Skin epidermis (tissue), 12 donors: ENCODE data around the gene NUMB.
A peak's percentile ranks its signal among the peaks of the same experiment; 100 is the strongest.

Experiments
- H3K27ac ChIP-seq, 21 experiments: fragments of 200-600 bp; sonication (generic) in 11 of 21; one replicate each; pipeline ENCODE4 v1.5.0; 2020; ENCODE audit warnings: mild to moderate bottlenecking in 3 of 21, inconsistent platforms in 2 of 21, moderate library complexity in 2 of 21
- H3K4me3 ChIP-seq, 7 experiments: fragments of 200-600 bp; sonication (generic) in 2 of 7; one replicate each; pipeline ENCODE4 v1.5.0; 2020; ENCODE audit warnings: inconsistent platforms in 2 of 7, mild to moderate bottlenecking in 2 of 7, moderate library complexity in 1 of 7

Gene NUMB

DNA sequence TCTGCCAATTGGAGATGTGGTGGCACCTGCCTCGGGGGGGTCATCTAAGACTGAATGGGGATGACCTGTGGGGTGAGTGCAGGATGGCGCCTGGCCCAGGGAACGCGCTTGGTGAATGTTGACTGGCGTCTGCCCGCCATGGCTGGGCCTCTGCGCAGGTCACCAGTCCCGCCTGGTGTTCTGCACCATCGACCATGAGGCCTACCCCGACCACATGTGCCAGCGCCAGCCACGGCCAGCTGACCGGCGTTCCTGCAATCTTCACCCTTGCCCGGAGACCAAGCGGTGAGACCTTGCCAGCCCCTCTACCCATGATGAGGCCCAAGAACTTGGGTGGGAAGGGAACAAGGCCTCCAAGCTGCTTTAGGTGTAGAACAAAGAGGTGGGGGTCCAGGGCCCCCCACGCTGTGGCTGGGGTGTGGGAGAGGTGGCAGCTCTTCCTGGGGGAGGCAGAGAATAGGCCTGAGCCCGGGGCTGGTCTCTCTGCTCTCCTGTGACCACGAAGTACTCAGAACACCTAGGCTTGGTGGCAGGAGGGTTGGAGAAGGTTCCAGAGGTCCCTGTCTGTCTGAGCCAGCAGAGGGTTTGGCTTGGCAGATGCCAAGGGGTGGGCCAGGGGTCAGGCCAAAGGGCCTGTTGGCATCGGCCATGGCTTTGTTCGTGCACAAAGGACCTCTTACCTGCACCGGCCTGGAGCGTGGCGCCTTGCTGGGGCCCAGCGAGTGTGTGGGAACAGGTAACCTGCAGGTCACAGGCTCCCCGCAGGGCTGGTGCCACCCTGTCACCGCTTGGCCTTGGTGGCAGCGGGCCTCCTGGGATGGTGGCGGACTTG is 205.6 kb downstream of the NUMB start:
- Histone ChIP-seq H3K4me3 (no peak overlapping the region), H3K27ac (no peak overlapping the region)

- H3K27ac ChIP-seq, result no peak overlapping the region
- H3K4me3 ChIP-seq, result no peak overlapping the region
Measured at GRCh38 chr14:73251516-73252215, 206.7 kb downstream of the NUMB start.

GRCh38 chr14:73250781-73251500 is 207.4 kb downstream of the NUMB start:
- Histone ChIP-seq H3K27ac (no peak overlapping the region), H3K4me3 (no peak overlapping the region)

DNA sequence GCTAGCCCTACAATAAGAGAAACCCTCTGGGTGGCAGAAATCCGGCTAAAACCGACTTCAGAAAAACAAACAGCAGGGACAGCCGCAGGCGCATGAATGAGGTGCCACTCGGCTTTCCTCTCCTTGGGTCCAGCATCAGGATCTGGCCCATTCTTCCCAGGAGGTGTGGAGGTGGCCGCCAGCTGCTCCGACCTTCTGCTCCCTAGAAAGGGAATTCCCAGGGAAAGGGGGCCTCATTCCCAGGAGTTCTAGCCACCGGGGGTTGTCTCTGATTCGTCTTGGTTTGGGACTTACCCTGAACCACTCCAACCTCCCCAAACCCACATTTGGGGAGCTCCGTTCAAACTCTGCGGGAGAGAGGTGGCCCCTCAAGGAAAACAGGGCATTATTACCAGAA is 208.0 kb downstream of the NUMB start:
- no peak overlapping the region for H3K4me3 ChIP-seq
- H3K27ac ChIP-seq, result no peak overlapping the region

DNA sequence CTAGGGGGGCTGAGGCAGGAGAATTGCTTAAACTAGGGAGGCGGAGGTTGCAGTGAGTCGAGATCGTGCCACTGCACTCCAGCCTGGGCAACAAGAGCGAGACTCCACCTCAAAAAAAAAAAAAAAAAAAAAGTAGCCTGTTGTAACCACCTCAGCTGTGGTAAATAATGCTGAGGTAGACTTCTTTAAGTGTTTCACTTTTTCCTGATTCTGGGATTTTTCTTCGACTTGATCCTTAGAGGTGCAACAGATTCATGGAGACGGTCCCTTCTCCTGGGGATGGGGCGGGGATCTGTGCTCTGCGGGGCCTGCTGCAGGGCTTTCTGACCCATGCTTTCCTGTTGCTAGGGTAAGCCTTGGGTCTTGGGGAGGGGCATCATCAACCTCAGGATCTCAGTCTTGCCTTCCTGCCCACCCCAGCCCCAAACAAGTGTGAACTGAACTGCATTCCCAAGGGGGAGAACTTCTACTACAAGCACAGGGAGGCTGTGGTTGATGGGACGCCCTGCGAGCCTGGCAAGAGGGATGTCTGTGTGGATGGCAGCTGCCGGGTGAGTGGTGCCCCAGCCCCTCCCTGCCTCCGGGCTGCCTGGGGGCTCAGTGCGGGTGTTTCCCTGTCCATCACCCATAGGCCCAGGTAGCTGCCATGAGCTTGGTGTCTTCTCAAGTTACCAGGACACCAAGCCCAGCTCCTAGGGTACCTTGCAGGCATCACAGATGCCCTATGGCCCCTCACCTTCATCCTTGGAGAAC is 208.6 kb downstream of the NUMB start:
- Histone ChIP-seq H3K4me3 (no peak overlapping the region), H3K27ac (no peak overlapping the region)

- no peak overlapping the region for H3K4me3 ChIP-seq
- no peak overlapping the region for H3K27ac ChIP-seq
Measured at GRCh38 chr14:73249108-73249507, 209.2 kb downstream of the NUMB start.

DNA sequence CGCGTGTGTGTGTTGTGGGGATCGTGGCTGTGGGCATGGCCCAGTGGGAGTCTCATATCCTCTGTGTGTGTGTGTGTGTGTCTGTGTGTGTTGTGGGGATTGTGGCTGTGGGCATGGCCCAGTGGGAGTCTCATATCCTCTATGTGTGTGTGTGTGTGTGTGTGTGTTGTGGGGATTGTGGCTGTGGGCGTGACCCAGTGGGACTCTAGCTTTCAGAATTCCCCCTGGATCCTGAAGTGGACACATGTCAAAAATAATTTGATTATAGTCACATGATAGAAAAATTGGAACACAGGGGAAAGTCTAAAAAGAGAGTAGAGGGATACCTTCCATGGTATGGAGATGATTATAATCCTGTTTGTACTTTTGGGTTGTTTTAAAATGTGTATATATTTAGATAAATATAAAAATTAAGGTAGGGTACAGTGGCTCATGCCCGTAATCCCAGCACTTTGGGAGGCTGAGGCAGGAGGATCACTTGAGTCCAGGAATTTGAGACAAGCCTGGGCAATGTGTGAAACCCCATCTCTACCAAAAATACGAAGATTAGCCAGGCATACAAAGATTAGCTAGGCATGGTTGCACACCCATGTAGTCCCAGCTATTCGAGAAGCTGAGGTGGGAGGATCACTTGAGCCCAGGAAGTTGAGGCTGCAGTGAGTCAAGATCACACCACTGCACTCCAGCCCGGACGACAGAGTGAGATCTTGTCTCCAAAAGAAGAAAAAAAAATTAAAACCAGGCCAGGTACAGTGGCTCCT is 210.1 kb downstream of the NUMB start:
- H3K4me3 ChIP-seq, result no peak overlapping the region
- H3K27ac ChIP-seq, result no peak overlapping the region

- H3K4me3 ChIP-seq, result peak overlapping the region in 6 of 7 experiments; percentile 36 to 44 (median 42)
Measured at GRCh38 chr14:73246387-73247150, 211.8 kb downstream of the NUMB start.

DNA sequence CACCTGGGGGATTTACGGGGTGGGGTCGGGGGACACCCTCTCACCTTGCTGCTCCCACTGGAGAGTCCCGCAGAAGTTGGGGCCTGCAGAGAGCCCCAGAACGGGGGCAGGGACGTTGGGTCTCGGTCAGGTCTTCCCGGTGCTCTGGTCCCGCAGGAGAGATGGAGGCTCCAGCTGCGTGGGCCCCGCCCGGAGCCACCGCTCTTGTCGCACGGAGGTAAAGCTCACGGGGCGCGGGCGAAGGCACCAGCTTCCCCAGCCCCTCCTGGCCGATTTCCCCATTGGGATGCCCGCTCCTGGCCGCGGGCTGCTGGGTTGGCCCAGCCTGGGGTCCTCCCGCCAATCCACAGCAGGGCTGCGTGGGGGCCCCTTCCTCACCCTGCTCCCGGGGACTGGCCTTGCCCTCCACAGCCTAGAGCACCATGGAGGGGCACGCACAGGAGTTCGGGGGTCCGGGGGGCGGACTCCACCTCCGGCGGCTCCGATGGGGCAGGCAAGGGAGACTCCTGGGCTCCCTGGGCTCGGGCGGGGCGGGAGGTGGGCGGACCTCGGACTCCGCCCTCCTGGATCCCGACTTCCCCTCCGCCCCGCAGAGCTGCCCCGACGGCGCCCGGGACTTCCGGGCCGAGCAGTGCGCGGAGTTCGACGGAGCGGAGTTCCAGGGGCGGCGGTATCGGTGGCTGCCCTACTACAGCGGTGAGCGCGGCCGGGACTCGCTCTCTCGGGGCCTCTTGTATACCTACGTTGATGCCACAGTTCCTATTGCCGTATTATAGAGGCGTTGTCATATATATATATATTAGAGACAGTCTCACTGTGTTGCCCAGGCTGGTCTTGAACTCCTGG is 212.6 kb downstream of the NUMB start:
- H3K4me3 ChIP-seq, result peak overlapping the region; percentile 31 to 44 (median 42)
- H3K27ac ChIP-seq, result peak overlapping the region in 2 of 21 experiments; percentile 43 to 51

More at GRCh38 chr14:73246387-73247150, 211.8 kb downstream of the NUMB start:
- peak overlapping the region in 1 of 21 experiments; percentile 43 for H3K27ac ChIP-seq

DNA sequence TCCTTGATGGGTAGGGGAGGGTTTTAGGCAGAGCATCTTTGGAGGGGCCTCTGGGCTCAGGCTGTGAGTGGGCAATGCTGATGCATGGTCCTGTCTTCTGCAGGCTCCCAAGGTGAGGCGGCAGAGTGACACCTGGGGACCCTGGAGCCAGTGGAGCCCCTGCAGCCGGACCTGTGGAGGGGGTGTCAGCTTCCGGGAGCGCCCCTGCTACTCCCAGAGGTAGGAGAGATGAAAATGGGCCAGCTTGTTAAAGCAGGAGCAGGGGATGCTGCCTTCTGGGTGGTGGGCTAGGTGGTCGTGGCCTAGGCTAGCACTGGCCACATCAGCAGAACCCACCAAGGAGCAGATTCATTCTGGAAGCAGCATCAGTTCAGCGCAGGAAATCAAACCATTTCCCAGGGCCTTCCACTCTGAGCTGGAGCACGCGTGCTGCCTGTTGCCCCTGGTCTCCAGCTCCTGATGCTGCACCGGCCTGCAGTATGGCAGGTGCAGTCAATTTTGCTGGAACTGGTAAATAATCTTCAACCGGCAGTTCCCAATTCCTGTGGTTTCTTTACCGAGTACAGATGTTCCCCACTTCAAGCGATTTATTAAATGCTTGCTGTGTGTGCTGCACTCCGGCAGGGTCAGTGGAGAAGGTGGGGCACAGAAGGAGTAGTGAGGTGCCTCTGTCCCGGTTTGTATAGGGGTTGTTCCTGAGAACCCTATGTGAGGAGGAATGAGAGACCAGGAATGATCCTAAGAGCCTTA is 213.6 kb downstream of the NUMB start:
- Histone ChIP-seq H3K4me3 (no peak overlapping the region), H3K27ac (no peak overlapping the region)

DNA sequence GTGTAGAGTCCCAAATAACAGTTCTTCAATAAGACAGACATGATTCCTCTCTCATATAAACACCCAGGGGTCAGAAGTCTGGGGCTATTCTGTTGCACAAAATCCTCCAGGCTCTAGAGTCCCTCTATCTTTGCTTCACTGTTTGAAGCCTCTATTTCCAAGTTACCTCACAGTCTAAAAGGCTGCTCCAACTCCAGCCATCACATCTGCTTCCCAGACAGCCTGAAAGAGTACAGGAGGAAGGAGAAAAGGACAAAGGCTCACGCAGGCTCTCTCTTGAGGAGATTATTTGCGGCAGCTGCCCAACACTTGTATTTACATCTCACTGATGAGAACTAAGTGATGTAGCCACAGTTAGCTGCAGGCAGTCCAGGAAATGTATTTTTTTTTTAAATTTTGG is 214.6 kb downstream of the NUMB start:
- Histone ChIP-seq H3K27ac (no peak overlapping the region), H3K4me3 (no peak overlapping the region)

DNA sequence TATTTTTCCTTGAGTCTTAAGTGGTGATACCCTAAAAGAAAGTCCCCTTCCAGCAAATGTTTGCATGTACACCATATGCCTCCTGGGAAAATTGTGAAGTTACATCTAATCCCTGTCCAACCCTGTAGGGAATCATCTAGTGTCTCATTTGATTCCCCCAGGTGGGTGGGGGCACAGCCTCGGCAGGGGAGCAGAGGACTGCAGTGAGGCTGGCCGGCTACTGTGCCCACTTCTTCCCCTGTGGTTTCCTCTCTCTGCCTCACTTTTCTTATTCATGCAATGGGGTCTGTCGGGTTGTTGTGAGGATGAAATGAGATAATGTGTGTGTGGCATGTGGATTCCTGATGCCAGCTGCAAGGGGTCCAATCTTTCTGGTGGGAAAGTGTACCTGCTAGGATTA is 215.0 kb downstream of the NUMB start:
- H3K27ac ChIP-seq, result no peak overlapping the region

GRCh38 chr14:73242357-73242901 is 215.9 kb downstream of the NUMB start:
- H3K4me3 ChIP-seq, result no peak overlapping the region
- H3K27ac ChIP-seq, result peak overlapping the region in 17 of 21 experiments; percentile 5 to 71 (median 39)

More for the DNA sequence above, 215.0 kb downstream of the NUMB start:
- H3K4me3 ChIP-seq, result no peak overlapping the region

DNA sequence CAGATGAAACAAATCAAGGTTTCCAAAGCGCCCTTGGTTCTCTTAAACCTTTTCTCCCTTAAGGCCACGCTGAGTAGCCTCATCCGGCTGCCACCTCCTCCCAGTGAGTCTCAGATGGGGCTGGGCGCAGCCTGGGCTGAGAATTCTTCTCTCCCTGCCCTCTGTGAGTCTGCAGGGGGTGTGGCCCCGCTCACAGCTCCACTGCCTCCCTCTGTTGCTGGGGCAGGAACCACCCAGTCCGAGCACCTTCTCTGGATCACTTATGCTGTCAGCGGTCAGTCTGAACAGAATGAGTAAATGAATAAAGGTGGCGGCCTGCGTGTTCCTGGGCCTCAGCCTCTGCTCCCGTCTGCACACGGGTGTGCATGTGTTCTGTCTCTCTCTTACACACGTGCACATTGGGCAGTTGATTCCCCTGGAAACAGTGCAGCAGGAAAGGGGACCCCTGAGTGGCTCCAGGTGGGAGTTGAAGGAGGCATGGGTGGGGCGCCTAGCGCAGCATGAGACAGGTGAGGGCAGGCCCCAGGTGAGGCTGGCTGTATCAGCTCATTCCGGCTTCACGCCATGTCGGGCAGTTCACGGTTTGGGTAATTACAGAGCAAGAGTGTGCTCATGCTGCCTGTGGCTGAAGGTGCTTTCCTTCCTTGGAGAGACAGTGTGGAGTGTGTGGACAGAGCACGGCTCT is 216.7 kb downstream of the NUMB start:
- H3K27ac ChIP-seq, result peak overlapping the region in 17 of 21 experiments; percentile 5 to 71 (median 38)
- H3K4me3 ChIP-seq, result no peak overlapping the region

- Histone ChIP-seq H3K27ac (peak overlapping the region in 2 of 21 experiments; percentile 47 to 56), H3K4me3 (no peak overlapping the region)
Measured at GRCh38 chr14:73240816-73241480, 217.4 kb downstream of the NUMB start.
